Keratinocyte (primary cell): ENCODE measurements around the gene ZBTB2. TPM values are rescaled to one million over a fixed set of nuclear protein-coding genes. Genes with fewer than 3 reads are reported as not detected.

Source experiments
- DNase-seq: peaks from one replicate; pipeline ENCODE4 v3.0.0-alpha.2; 2011; ENCODE audit warnings: low read depth, missing footprints, low spot score
- FAIRE-seq: peaks from 2 replicates; lab custom pipeline; 2011; peaks lifted over from hg19 to GRCh38; lab: Jason Lieb, UNC
- H2AFZ ChIP-seq: 2 replicates; pipeline ENCODE4 v1.6.0; 2012; ENCODE audit warnings: low read length, control low read depth, inconsistent platforms; ENCODE audit not compliant: control insufficient read depth
- H3K27ac ChIP-seq: 2 replicates; pipeline ENCODE4 v1.5.1; 2011; ENCODE audit warnings: low read length; ENCODE audit not compliant: control insufficient read depth, insufficient read depth
- H3K27me3 ChIP-seq: 3 replicates; pipeline ENCODE4 v1.6.0; 2011; ENCODE audit warnings: low read length; ENCODE audit not compliant: control insufficient read depth, insufficient read depth; ENCODE audit errors: extremely low read depth
- H3K36me3 ChIP-seq, 2 experiments: 2 replicates in 1 of 2; 3 replicates in 1 of 2; pipeline ENCODE4 v1.5.1; 2011; ENCODE audit warnings: low read length in 2 of 2, mild to moderate bottlenecking in 1 of 2; ENCODE audit not compliant: control insufficient read depth in 2 of 2, insufficient read depth in 2 of 2; ENCODE audit errors: extremely low read depth in 1 of 2
- H3K4me1 ChIP-seq: 3 replicates; pipeline ENCODE4 v1.5.1; 2011; ENCODE audit warnings: low read length; ENCODE audit not compliant: control insufficient read depth, insufficient read depth; ENCODE audit errors: extremely low read depth
- H3K4me2 ChIP-seq: 3 replicates; pipeline ENCODE4 v1.6.0; 2011; ENCODE audit warnings: low read depth, low read length; ENCODE audit not compliant: control insufficient read depth, insufficient read depth; ENCODE audit errors: extremely low read depth
- H3K4me3 ChIP-seq, 3 experiments: fragments of 200-600 bp in 1 of 3; sonication (generic) in 1 of 3; 2 replicates in 2 of 3; 3 replicates in 1 of 3; pipeline ENCODE4 v1.5.1; 2011 to 2016; ENCODE audit warnings: low read length in 3 of 3, mild to moderate bottlenecking in 3 of 3, control low read depth in 2 of 3, inconsistent platforms in 1 of 3, low read depth in 1 of 3, mixed read lengths in 1 of 3, mixed run types in 1 of 3, moderate library complexity in 1 of 3; ENCODE audit not compliant: control insufficient read depth in 2 of 3, insufficient read depth in 2 of 3; ENCODE audit errors: extremely low read depth in 1 of 3
- H3K79me2 ChIP-seq: 2 replicates; pipeline ENCODE4 v1.6.0; 2012; ENCODE audit warnings: low read length; ENCODE audit not compliant: control insufficient read depth, insufficient read depth
- H3K9ac ChIP-seq: 3 replicates; pipeline ENCODE4 v1.6.0; 2011; ENCODE audit warnings: low read length; ENCODE audit not compliant: control insufficient read depth, insufficient read depth; ENCODE audit errors: extremely low read depth
- H3K9me1 ChIP-seq: 3 replicates; pipeline ENCODE4 v1.6.0; 2011; ENCODE audit warnings: low read length; ENCODE audit not compliant: control insufficient read depth, insufficient read depth; ENCODE audit errors: extremely low read depth
- H3K9me3 ChIP-seq: 2 replicates; pipeline ENCODE4 v1.5.1; 2012; ENCODE audit warnings: low read depth, low read length; ENCODE audit not compliant: control insufficient read depth
- H4K20me1 ChIP-seq: 3 replicates; pipeline ENCODE4 v1.6.0; 2011; ENCODE audit warnings: low read length; ENCODE audit not compliant: control insufficient read depth, insufficient read depth; ENCODE audit errors: extremely low read depth
- EZH2 ChIP-seq: IDR thresholded peaks from one replicate; pipeline ENCODE4 v1.6.1; 2012; ENCODE audit warnings: inconsistent platforms, mild to moderate bottlenecking, low read length, moderate library complexity
- dilution Hi-C: fragments of 300-500 bp; cut with MboI; formaldehyde crosslinking; loops from one replicate; pipeline ENCODE4 v1.7.0; 2020; ENCODE audit warnings: low sequenced_read_pairs; ENCODE audit not compliant: extremely low pct_ligation_motif_present
- polyA plus RNA-seq, 5 experiments: library from polyadenylated mRNA; depleted of rRNA in 3 of 5; stranded (reverse) in 3 of 5; stranded (forward) in 1 of 5; unstranded in 1 of 5; fragments of >200 nt; gene quantifications; 1 replicate in 1 of 5; 2 replicates in 3 of 5; 3 replicates in 1 of 5; pipeline versions ENCODE4 v1.2.1 to v1.2.3, GENCODE V29; 2011 to 2012; ENCODE audit warnings: missing spikeins in 2 of 5, low read depth in 1 of 5, low replicate concordance in 1 of 5
- TF ChIP-seq, protein P1 (sequence below), 3 experiments: IDR thresholded peaks in 1 of 3; conservative IDR thresholded peaks in 1 of 3; optimal IDR thresholded peaks in 1 of 3; 2 replicates in 2 of 3; 3 replicates in 1 of 3; pipeline versions ENCODE3 to v1.5.1; 2011; ENCODE audit warnings: low read length in 3 of 3, mild to moderate bottlenecking in 3 of 3, moderate library complexity in 2 of 3, control low read depth in 1 of 3, inconsistent platforms in 1 of 3; ENCODE audit not compliant: insufficient read depth in 2 of 3; ENCODE audit errors: extremely low read depth in 1 of 3

Gene ZBTB2
- polyA plus RNA-seq, 1 donor (not counting 4 experiments of a cell fraction or from before 2014, with no cell fraction given), result 10.9 TPM

GRCh38 chr6:151352410-151353396, 38.7 kb downstream of the ZBTB2 start:
- DNase-seq (no peak), FAIRE-seq (no peak)
- Histone ChIP-seq H3K4me1 (no peaks in the 10 kb centered on the region), H4K20me1 (no peaks in the 10 kb centered on the region), H3K4me2 (no peak overlapping the region), H3K27me3 (no peaks in the 10 kb centered on the region), H3K9me3 (no peaks in the 10 kb centered on the region), H3K27ac (no peak overlapping the region), H3K9ac (no peak overlapping the region), H3K79me2 (no peaks in the 10 kb centered on the region), H3K36me3 (no peaks in the 10 kb centered on the region), H3K4me3 (no peak overlapping the region), H3K9me1 (no peaks in the 10 kb centered on the region), H2AFZ (no peak overlapping the region)
- dilution Hi-C loops, result no loop called here
- TF ChIP-seq, protein P1, sequence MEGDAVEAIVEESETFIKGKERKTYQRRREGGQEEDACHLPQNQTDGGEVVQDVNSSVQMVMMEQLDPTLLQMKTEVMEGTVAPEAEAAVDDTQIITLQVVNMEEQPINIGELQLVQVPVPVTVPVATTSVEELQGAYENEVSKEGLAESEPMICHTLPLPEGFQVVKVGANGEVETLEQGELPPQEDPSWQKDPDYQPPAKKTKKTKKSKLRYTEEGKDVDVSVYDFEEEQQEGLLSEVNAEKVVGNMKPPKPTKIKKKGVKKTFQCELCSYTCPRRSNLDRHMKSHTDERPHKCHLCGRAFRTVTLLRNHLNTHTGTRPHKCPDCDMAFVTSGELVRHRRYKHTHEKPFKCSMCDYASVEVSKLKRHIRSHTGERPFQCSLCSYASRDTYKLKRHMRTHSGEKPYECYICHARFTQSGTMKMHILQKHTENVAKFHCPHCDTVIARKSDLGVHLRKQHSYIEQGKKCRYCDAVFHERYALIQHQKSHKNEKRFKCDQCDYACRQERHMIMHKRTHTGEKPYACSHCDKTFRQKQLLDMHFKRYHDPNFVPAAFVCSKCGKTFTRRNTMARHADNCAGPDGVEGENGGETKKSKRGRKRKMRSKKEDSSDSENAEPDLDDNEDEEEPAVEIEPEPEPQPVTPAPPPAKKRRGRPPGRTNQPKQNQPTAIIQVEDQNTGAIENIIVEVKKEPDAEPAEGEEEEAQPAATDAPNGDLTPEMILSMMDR (optimal IDR thresholded peaks at IDR 0.05 in 1 of 3, IDR thresholded peaks at IDR 0.05 in 1 of 3, conservative IDR thresholded peaks at IDR 0.05 in 1 of 3; ENCODE audit: extremely low read depth in 1 of 3, insufficient read depth in 2 of 3, low read length in 3 of 3), result no peak
- TF ChIP-seq EZH2, result no peak

GRCh38 chr6:151351731-151352130, 39.6 kb downstream of the ZBTB2 start:
- TF ChIP-seq, protein P1 (optimal IDR thresholded peaks at IDR 0.05 in 1 of 3, IDR thresholded peaks at IDR 0.05 in 1 of 3, conservative IDR thresholded peaks at IDR 0.05 in 1 of 3; ENCODE audit: extremely low read depth in 1 of 3, insufficient read depth in 2 of 3, low read length in 3 of 3), result no peak
- TF ChIP-seq EZH2, result no peak

More at GRCh38 chr6:151351731-151352130, 39.6 kb downstream of the ZBTB2 start:
- Histone ChIP-seq H3K4me1 (no peaks in the 10 kb centered on the region), H2AFZ (no peak overlapping the region), H3K4me2 (no peak overlapping the region), H3K9ac (no peak overlapping the region), H3K9me3 (no peaks in the 10 kb centered on the region), H3K79me2 (no peaks in the 10 kb centered on the region), H3K27ac (no peak overlapping the region), H3K36me3 (no peaks in the 10 kb centered on the region), H3K4me3 (no peak overlapping the region), H3K9me1 (no peaks in the 10 kb centered on the region), H4K20me1 (no peaks in the 10 kb centered on the region), H3K27me3 (no peaks in the 10 kb centered on the region)
- dilution Hi-C loops, result no loop called here
- DNase-seq (no peak), FAIRE-seq (no peak)
